Left lung (tissue), 10 donors: ENCODE data around the gene KSR2. TPM values are rescaled to one million over a fixed set of nuclear protein-coding genes. Genes with fewer than 3 reads are reported as not detected.

Experiments
- ATAC-seq: fragments of 200-7000 bp; cut with Tn5 transposase; one replicate; pipeline ENCODE4 v1.9.1; 2020; ENCODE audit warnings: moderate library complexity
- DNase-seq, 4 donors: peaks; one replicate each; pipeline ENCODE4 v3.0.0-alpha.2; 2013 to 2020
- H3K27ac ChIP-seq, 2 donors: fragments of 200-600 bp; sonication (generic) in 1 of 2; one replicate each; pipeline versions ENCODE4 v1.5.0 to v1.8.0; 2020 to 2021
- H3K27me3 ChIP-seq, 2 donors: fragments of 200-600 bp; sonication (generic) in 1 of 2; one replicate each; pipeline versions ENCODE4 v1.5.0 to v1.8.0; 2020 to 2021
- H3K36me3 ChIP-seq, 2 donors: fragments of 200-600 bp; sonication (generic) in 1 of 2; one replicate each; pipeline versions ENCODE4 v1.5.0 to v1.8.0; 2020 to 2021
- H3K4me1 ChIP-seq, 2 donors: fragments of 200-600 bp; one replicate each; pipeline ENCODE4 v1.8.0; 2021
- H3K4me3 ChIP-seq, 2 donors: fragments of 200-600 bp; sonication (generic) in 1 of 2; one replicate each; pipeline versions ENCODE4 v1.5.0 to v1.8.0; 2020 to 2021; ENCODE audit warnings: mild to moderate bottlenecking in 1 of 2
- H3K9me3 ChIP-seq, 2 donors: fragments of 200-600 bp; sonication (generic) in 1 of 2; one replicate each; pipeline versions ENCODE4 v1.5.0 to v1.8.0; 2020 to 2021
- CTCF ChIP-seq, 2 donors: fragments of 200-600 bp; sonication (generic) in 1 of 2; IDR thresholded peaks; one replicate each; pipeline versions ENCODE4 v1.5.0 to v1.8.0; 2021; ENCODE audit warnings: antibody characterized with exemption in 2 of 2
- intact Hi-C, 2 donors: fragments of 100-400 bp; cut with DNase I; formaldehyde crosslinking; loops; one replicate each; pipeline versions ENCODE4 v1.11.2 to v1.14.2; 2022
- polyA plus RNA-seq, 6 donors: library from polyadenylated mRNA; unstranded; fragments of 120-200 nt; gene quantifications; one replicate each; pipeline ENCODE4 v1.2.1, GENCODE V29; 2013; ENCODE audit not compliant: insufficient read length in 6 of 6
- total RNA-seq, 2 donors: library from RNA; stranded (reverse); fragmentation: NEBNext Ultra II Directional; extraction: Animal tissue kit (Norgen Biotek cat#: 25700); gene quantifications; one replicate each; pipeline ENCODE4 v1.2.1, GENCODE V29; 2021
- donor health status: DM: no; HTN: yes; CAD: no.
- donor health status: DM: no; HTN: no; CAD: no.

KSR2 gene
- total and polyA plus RNA-seq, 8 donors = 0.28 to 1.4 (median 0.41) TPM

- Histone ChIP-seq H3K27ac (no peak overlapping the region), H3K4me3 (no peak overlapping the region), H3K9me3 (no peaks in the 10 kb centered on the region), H3K27me3 (peaks cover 0 to 32% of the 10 kb centered on the region in 2 donors), H3K36me3 (no peaks in the 10 kb centered on the region), H3K4me1 (no peaks in the 10 kb centered on the region)
- DNase-seq (peak; percentile 50 to 88 (median 71)), ATAC-seq (peak; percentile 90)
- TF ChIP-seq CTCF (IDR thresholded peaks at IDR 0.05) = peak; percentile 90 to 93
- intact Hi-C loops = loop anchor here in 1 of 2 donors (5.0 kb wide), 2 partner anchors 470 to 600 kb away; no protein-coding TSS in a partner anchor
These were observed 131.6 kb downstream of the KSR2 start for GRCh38 chr12:117836999-117837736.

- intact Hi-C loops = loop anchor here in 1 of 2 donors (5.0 kb wide), 2 partner anchors 469 to 599 kb away; no protein-coding TSS in a partner anchor
- DNase-seq (no peak), ATAC-seq (no peak)
- no peaks in the 10 kb centered on the region for H3K9me3 ChIP-seq
- H3K27ac ChIP-seq = no peak overlapping the region
- no peaks in the 10 kb centered on the region for H3K4me1 ChIP-seq
- no peak overlapping the region for H3K4me3 ChIP-seq
- peaks cover 0 to 32% of the 10 kb centered on the region in 2 donors for H3K27me3 ChIP-seq
- TF ChIP-seq CTCF (IDR thresholded peaks at IDR 0.05) = no peak
- H3K36me3 ChIP-seq = no peaks in the 10 kb centered on the region
These were observed 132.3 kb downstream of the KSR2 start for GRCh38 chr12:117836476-117836875.

GRCh38 chr12:117835156-117835555 is 133.6 kb downstream of the KSR2 start:
- intact Hi-C loops = loop anchor here in 1 of 2 donors (5.0 kb wide), 2 partner anchors 468 to 598 kb away; no protein-coding TSS in a partner anchor
- H3K27me3 ChIP-seq = peaks cover 0 to 25% of the 10 kb centered on the region in 2 donors
- peaks cover 0 to under 1% of the 10 kb centered on the region in 2 donors for H3K9me3 ChIP-seq
- DNase-seq = no peak
- no peak for ATAC-seq
- TF ChIP-seq CTCF (IDR thresholded peaks at IDR 0.05) = no peak
- H3K4me1 ChIP-seq = no peaks in the 10 kb centered on the region
- no peaks in the 10 kb centered on the region for H3K36me3 ChIP-seq
- H3K4me3 ChIP-seq = no peak overlapping the region
- no peak overlapping the region for H3K27ac ChIP-seq

GRCh38 chr12:117832459-117833457 is 136.0 kb downstream of the KSR2 start:
- Histone ChIP-seq H3K4me1 (no peaks in the 10 kb centered on the region), H3K27me3 (peaks cover 0 to 15% of the 10 kb centered on the region in 2 donors), H3K4me3 (no peak overlapping the region), H3K36me3 (no peaks in the 10 kb centered on the region), H3K27ac (no peak overlapping the region), H3K9me3 (peaks cover 0 to 22% of the 10 kb centered on the region in 2 donors)
- no peak for DNase-seq
- intact Hi-C loops = no loop called here
- TF ChIP-seq CTCF (IDR thresholded peaks at IDR 0.05) = no peak
- ATAC-seq = no peak
